H1 (cell line): ENCODE results near the gene PLXNA4. TPM values are rescaled to one million over a fixed set of nuclear protein-coding genes. Genes with fewer than 3 reads are reported as not detected.

Experiments
- CTCF ChIA-PET: fragments of 300-600 bp; sonication (Branson Sonifier 250); formaldehyde crosslinking; loops from one replicate; lab custom pipeline; 2021; ENCODE audit not compliant: partially characterized antibody; lab: Charles Lee
- POLR2A ChIA-PET: fragments of 300-600 bp; sonication (Branson Sonifier 250); formaldehyde crosslinking; loops from one replicate; lab custom pipeline; 2021; ENCODE audit warnings: inconsistent platforms; ENCODE audit not compliant: partially characterized antibody; lab: Charles Lee
- DNase-seq, 2 experiments: peaks; one replicate each; pipeline versions ENCODE4 v3.0.0 to v3.0.0-alpha.2; 2010 to 2022; ENCODE audit warnings: low spot score in 2 of 2, low read depth in 1 of 2, mixed read lengths in 1 of 2
- FAIRE-seq: peaks from 2 replicates; lab custom pipeline; 2011; peaks lifted over from hg19 to GRCh38; lab: Jason Lieb, UNC
- H2AFZ ChIP-seq: 2 replicates; pipeline ENCODE4 v1.8.1; 2012; ENCODE audit warnings: low read length, inconsistent platforms
- H2AK5ac ChIP-seq: 2 replicates; pipeline ENCODE4 v1.6.1; 2013; ENCODE audit warnings: low read depth, low read length
- H2BK120ac ChIP-seq: replicated peaks from 2 replicates; pipeline ENCODE3; 2013; ENCODE audit warnings: low read depth, low read length, inconsistent platforms
- H2BK12ac ChIP-seq: 2 replicates; pipeline ENCODE4 v1.6.1; 2013; ENCODE audit warnings: low read depth, low read length
- H2BK15ac ChIP-seq: 2 replicates; pipeline ENCODE4 v1.6.1; 2013; ENCODE audit warnings: low read length
- H2BK20ac ChIP-seq: 2 replicates; pipeline ENCODE4 v1.6.1; 2013; ENCODE audit warnings: low read length
- H2BK5ac ChIP-seq: 2 replicates; pipeline ENCODE4 v1.6.1; 2013; ENCODE audit warnings: low read depth, low read length
- H3K14ac ChIP-seq: 2 replicates; pipeline ENCODE4 v1.6.1; 2013; ENCODE audit warnings: inconsistent platforms; ENCODE audit not compliant: insufficient read length
- H3K18ac ChIP-seq: 2 replicates; pipeline ENCODE4 v1.6.1; 2013; ENCODE audit warnings: low read length; ENCODE audit errors: extremely low read depth
- H3K23ac ChIP-seq: 2 replicates; pipeline ENCODE4 v1.6.1; 2013; ENCODE audit warnings: inconsistent platforms; ENCODE audit not compliant: insufficient read length
- H3K23me2 ChIP-seq: 2 replicates; pipeline ENCODE4 v1.6.1; 2013; ENCODE audit warnings: low read depth, low read length
- H3K27ac ChIP-seq: 2 replicates; pipeline ENCODE4 v1.6.1; 2011; ENCODE audit warnings: low read depth, low read length, inconsistent platforms
- H3K27me3 ChIP-seq, 4 experiments: replicated peaks in 1 of 4; 1 replicate in 1 of 4; 2 replicates in 3 of 4; pipeline versions ENCODE4 v1.6.1 to v1.8.1; 2011 to 2013; ENCODE audit warnings: low read length in 3 of 4, mild to moderate bottlenecking in 3 of 4, inconsistent platforms in 2 of 4, mixed read lengths in 2 of 4, moderate library complexity in 1 of 4; ENCODE audit not compliant: control insufficient read depth in 3 of 4, insufficient read depth in 3 of 4; ENCODE audit errors: extremely low read depth in 1 of 4
- H3K36me3 ChIP-seq, 4 experiments: 2 replicates each; pipeline versions ENCODE4 v1.6.1 to v1.8.1; 2011 to 2013; ENCODE audit warnings: mild to moderate bottlenecking in 4 of 4, low read length in 3 of 4, moderate library complexity in 2 of 4, control low read depth in 1 of 4, inconsistent platforms in 1 of 4; ENCODE audit not compliant: insufficient read depth in 4 of 4, control insufficient read depth in 2 of 4
- H3K4ac ChIP-seq: replicated peaks from 2 replicates; pipeline ENCODE3; 2013; ENCODE audit warnings: low read length, low read depth, mixed read lengths, inconsistent platforms; ENCODE audit not compliant: insufficient read length
- H3K4me1 ChIP-seq, 4 experiments: replicated peaks in 1 of 4; 1 replicate in 1 of 4; 2 replicates in 3 of 4; pipeline versions ENCODE4 v1.6.1 to v1.8.1; 2011 to 2013; ENCODE audit warnings: low read length in 3 of 4, inconsistent platforms in 2 of 4, mixed read lengths in 1 of 4; ENCODE audit not compliant: insufficient read depth in 4 of 4, control insufficient read depth in 3 of 4
- H3K4me2 ChIP-seq, 2 experiments: 2 replicates each; pipeline versions ENCODE4 v1.6.1 to v1.8.1; 2011 to 2013; ENCODE audit warnings: low read depth in 2 of 2, low read length in 2 of 2, control low read depth in 1 of 2, inconsistent platforms in 1 of 2, mild to moderate bottlenecking in 1 of 2; ENCODE audit not compliant: insufficient read depth in 1 of 2
- H3K4me3 ChIP-seq, 4 experiments: fragments of 200-600, 300-600 bp in 1 of 4; sonication (generic), shearing (Covaris generic), sonication (Bioruptor Twin) in 1 of 4; 2 replicates each; pipeline versions ENCODE4 v1.5.1 to v1.8.1; 2011 to 2016; ENCODE audit warnings: low read length in 4 of 4, low read depth in 3 of 4, control low read depth in 2 of 4, inconsistent platforms in 2 of 4, mild to moderate bottlenecking in 2 of 4, mixed read lengths in 1 of 4, moderate library complexity in 1 of 4; ENCODE audit not compliant: insufficient read depth in 2 of 4; ENCODE audit errors: extremely low read depth in 1 of 4
- H3K56ac ChIP-seq: replicated peaks from 2 replicates; pipeline ENCODE3; 2013; ENCODE audit warnings: low read depth, mild to moderate bottlenecking, mixed read lengths, low read length, inconsistent platforms; ENCODE audit not compliant: insufficient read length
- H3K79me1 ChIP-seq: 2 replicates; pipeline ENCODE4 v1.6.1; 2013; ENCODE audit warnings: low read depth, low read length, control low read depth
- H3K79me2 ChIP-seq, 2 experiments: 2 replicates each; pipeline versions ENCODE4 v1.6.1 to v1.8.1; 2012 to 2013; ENCODE audit warnings: low read length in 2 of 2, mild to moderate bottlenecking in 2 of 2, inconsistent platforms in 1 of 2; ENCODE audit not compliant: insufficient read depth in 2 of 2, control insufficient read depth in 1 of 2
- H3K9ac ChIP-seq, 4 experiments: replicated peaks in 1 of 4; 1 replicate in 1 of 4; 2 replicates in 3 of 4; pipeline versions ENCODE4 v1.6.1 to v1.8.1; 2011 to 2013; ENCODE audit warnings: low read depth in 3 of 4, low read length in 3 of 4, control low read depth in 2 of 4, mild to moderate bottlenecking in 2 of 4, moderate library complexity in 2 of 4, inconsistent platforms in 1 of 4; ENCODE audit errors: extremely low read depth in 1 of 4
- H3K9me3 ChIP-seq, 2 experiments: 2 replicates each; pipeline versions ENCODE4 v1.6.1 to v1.8.1; 2012 to 2013; ENCODE audit warnings: mild to moderate bottlenecking in 2 of 2, moderate library complexity in 2 of 2, control low read depth in 1 of 2, inconsistent platforms in 1 of 2, low read depth in 1 of 2, low read length in 1 of 2, mixed read lengths in 1 of 2; ENCODE audit not compliant: insufficient read depth in 2 of 2
- H4K20me1 ChIP-seq, 2 experiments: replicated peaks in 1 of 2; 2 replicates each; pipeline versions ENCODE3 to v1.8.1; 2011 to 2013; ENCODE audit warnings: inconsistent platforms in 2 of 2, low read length in 2 of 2, mild to moderate bottlenecking in 1 of 2; ENCODE audit not compliant: insufficient read depth in 2 of 2, control insufficient read depth in 1 of 2
- H4K5ac ChIP-seq: 2 replicates; pipeline ENCODE4 v1.6.1; 2013; ENCODE audit warnings: low read length, low read depth, mixed read lengths, inconsistent platforms; ENCODE audit not compliant: insufficient read length
- H4K8ac ChIP-seq: 2 replicates; pipeline ENCODE4 v1.8.0; 2013; ENCODE audit warnings: mild to moderate bottlenecking, moderate library complexity, low read length, inconsistent platforms; ENCODE audit not compliant: insufficient read depth; ENCODE audit errors: extremely low read depth
- H4K91ac ChIP-seq: replicated peaks from 2 replicates; pipeline ENCODE3; 2013; ENCODE audit warnings: low read length, mixed read lengths, inconsistent platforms; ENCODE audit not compliant: insufficient read length
- ATF3 ChIP-seq: IDR thresholded peaks from 2 replicates; pipeline ENCODE4 v1.6.1; 2011; ENCODE audit warnings: low read depth, mild to moderate bottlenecking, low read length; ENCODE audit not compliant: insufficient read depth
- CEBPB ChIP-seq: IDR thresholded peaks from 2 replicates; pipeline ENCODE4 v1.6.1; 2012; ENCODE audit warnings: low read depth, low read length
- CTBP2 ChIP-seq: IDR thresholded peaks from 2 replicates; pipeline ENCODE4 v1.7.0; 2011; ENCODE audit warnings: borderline replicate concordance, mild to moderate bottlenecking, moderate library complexity, mixed read lengths, low read length; ENCODE audit not compliant: insufficient read depth, insufficient read length
- E2F6 ChIP-seq: IDR thresholded peaks from 2 replicates; pipeline ENCODE4 v1.6.1; 2012; ENCODE audit warnings: inconsistent platforms
- EP300 ChIP-seq, 2 experiments: IDR thresholded peaks; 1 replicate in 1 of 2; 2 replicates in 1 of 2; pipeline ENCODE4 v1.6.1; 2011 to 2012; ENCODE audit warnings: low read depth in 2 of 2, low read length in 2 of 2, mild to moderate bottlenecking in 2 of 2, borderline replicate concordance in 1 of 2, inconsistent platforms in 1 of 2, moderate library complexity in 1 of 2
- SP2 ChIP-seq: IDR thresholded peaks from 2 replicates; pipeline ENCODE4 v1.6.1; 2012; ENCODE audit warnings: mild to moderate bottlenecking, low read length, inconsistent platforms
- SRF ChIP-seq: IDR thresholded peaks from 2 replicates; pipeline ENCODE4 v1.6.1; 2011; ENCODE audit warnings: mild to moderate bottlenecking, low read depth, low read length, moderate library complexity
- SUZ12 ChIP-seq: fragments of 200-600 bp; sonication (generic); IDR thresholded peaks from 2 replicates; pipeline ENCODE4 v1.6.1; 2012; ENCODE audit warnings: mild to moderate bottlenecking, inconsistent platforms, low read length, moderate library complexity, mixed read lengths
- WGBS, 2 experiments: shearing (Covaris generic) in 1 of 2; methylation state at CpG; one replicate each; pipeline versions ENCODE4 v1.1.6 to v1.1.7; 2013 to 2015; ENCODE audit warnings: low lambda C conversion rate in 2 of 2, mixed read lengths in 2 of 2, inconsistent platforms in 1 of 2, low coverage in 1 of 2, missing lambda C conversion rate in 1 of 2; ENCODE audit not compliant: insufficient replicate concordance in 2 of 2, insufficient coverage in 1 of 2, insufficient read length in 1 of 2; ENCODE audit errors: extremely low coverage in 1 of 2, missing lambda C conversion rate in 1 of 2; 5-methylcytosine and 5-hydroxymethylcytosine counted together
- polyA plus RNA-seq, 7 experiments: library from polyadenylated mRNA; depleted of rRNA in 3 of 7; stranded (reverse) in 5 of 7; unstranded in 2 of 7; fragments of >200 nt in 5 of 7; fragments of 200-250 nt in 2 of 7; gene quantifications; 1 replicate in 5 of 7; 2 replicates in 1 of 7; 4 replicates in 1 of 7; pipeline versions ENCODE4 v1.2.1 to v1.2.3, GENCODE V29; 2011 to 2013; ENCODE audit warnings: missing spikeins in 2 of 7, mixed read lengths in 2 of 7
- total RNA-seq: library from RNA; stranded (reverse); fragmentation: NEBNext Ultra II Directional; extraction: Animal tissue kit (Norgen Biotek cat#: 25700); gene quantifications from 2 replicates; pipeline ENCODE4 v1.2.1, GENCODE V29; 2021

The PLXNA4 gene
- total and polyA plus RNA-seq, 2 of the 8 experiments (the other 6 are each of a cell fraction or from before 2014, with no cell fraction given), result 0.76 to 0.79 TPM

GRCh38 chr7:132125872-132126595, 450.2 kb downstream of the PLXNA4 start:
- Histone ChIP-seq H3K18ac (no peak overlapping the region), H3K23me2 (peaks cover 2% of the 10 kb centered on the region; the same call in 1 of the 2 replicates), H3K27me3 (no peaks in the 10 kb centered on the region), H4K8ac (no peak overlapping the region), H2BK120ac (no peak overlapping the region), H3K79me2 (no peaks in the 10 kb centered on the region), H4K20me1 (no peaks in the 10 kb centered on the region), H2BK20ac (no peak overlapping the region), H3K36me3 (no peaks in the 10 kb centered on the region), H3K9ac (no peak overlapping the region), H2BK15ac (no peak overlapping the region), H3K4me3 (no peak overlapping the region), H3K4me1 (peaks cover 0 to 7% (median 0%) of the 10 kb centered on the region in 4 experiments; a peak in 5 of 7 replicates), H2BK12ac (no peak overlapping the region), H3K79me1 (no peaks in the 10 kb centered on the region), H3K4ac (no peak overlapping the region), H3K4me2 (no peak overlapping the region), H2AK5ac (no peak overlapping the region), H2AFZ (no peak overlapping the region), H3K56ac (no peak overlapping the region), H4K5ac (no peak overlapping the region), H3K9me3 (no peaks in the 10 kb centered on the region), H3K14ac (no peak overlapping the region), H3K23ac (no peak overlapping the region), H2BK5ac (no peak overlapping the region), H3K27ac (no peak overlapping the region), H4K91ac (no peak overlapping the region)
- CTCF ChIA-PET, result interaction anchor here (0.5 to 1.8 kb wide), 7 partner anchors 8 to 282 kb away, joined by 3 to 4 read pairs (median 3); no protein-coding TSS in a partner anchor
- 94% methylated on average over 12 of the region's 12 CpGs; no CpG with 5 or more reads in 1 of the 2 experiments for WGBS, 2 experiments
- POLR2A ChIA-PET, result interaction anchor here (0.6 kb wide), 1 partner anchor 49 kb away, joined by 3 read pairs; no protein-coding TSS in a partner anchor
- TF ChIP-seq SUZ12, result no peak
- TF ChIP-seq EP300 (IDR thresholded peaks at IDR 0.05; ENCODE audit: borderline replicate concordance in 1 of 2, low read depth in 2 of 2, low read length in 2 of 2), result no peak
- no peak for TF ChIP-seq CTBP2
- TF ChIP-seq E2F6, result no peak
- TF ChIP-seq CEBPB, result no peak
- TF ChIP-seq SRF, result no peak
- TF ChIP-seq SP2, result no peak
- no peak for TF ChIP-seq ATF3
- FAIRE-seq (no peak), DNase-seq (no peak)
